DND-41 (cell line): ENCODE results near the gene SIGLEC1.

Source experiments
- ATAC-seq: fragments of 200-7000 bp; cut with Tn5 transposase; 3 replicates; pipeline ENCODE4 v1.9.1; 2021; ENCODE audit warnings: low read depth; ENCODE audit not compliant: insufficient read depth
- DNase-seq: peaks from one replicate; pipeline ENCODE4 v3.0.0-alpha.2; 2020
- H2AFZ ChIP-seq: 2 replicates; pipeline ENCODE4 v1.6.0; 2012; ENCODE audit warnings: low read depth, low read length
- H3K27ac ChIP-seq: 2 replicates; pipeline ENCODE4 v1.5.1; 2012; ENCODE audit warnings: low read length, inconsistent platforms
- H3K27me3 ChIP-seq: fragments of 200-600 bp; sonication (generic); 2 replicates; pipeline ENCODE4 v1.6.0; 2012; ENCODE audit warnings: low read length, mild to moderate bottlenecking, inconsistent platforms; ENCODE audit not compliant: insufficient read depth, poor library complexity
- H3K36me3 ChIP-seq: 2 replicates; pipeline ENCODE4 v1.5.1; 2012; ENCODE audit warnings: low read length, inconsistent platforms; ENCODE audit not compliant: insufficient read depth
- H3K4me1 ChIP-seq: 2 replicates; pipeline ENCODE4 v1.5.1; 2012; ENCODE audit warnings: mild to moderate bottlenecking, low read length; ENCODE audit not compliant: insufficient read depth
- H3K4me2 ChIP-seq: 2 replicates; pipeline ENCODE4 v1.6.0; 2012; ENCODE audit warnings: mild to moderate bottlenecking, moderate library complexity, low read length, inconsistent platforms; ENCODE audit not compliant: insufficient read depth
- H3K4me3 ChIP-seq, 2 experiments: fragments of 200-600 bp in 1 of 2; shearing (Covaris generic) in 1 of 2; 2 replicates each; pipeline ENCODE4 v1.5.1; 2012 to 2016; ENCODE audit warnings: inconsistent platforms in 2 of 2, low read length in 2 of 2, mild to moderate bottlenecking in 2 of 2, low read depth in 1 of 2, moderate library complexity in 1 of 2
- H3K79me2 ChIP-seq: 2 replicates; pipeline ENCODE4 v1.6.0; 2012; ENCODE audit warnings: low read length, inconsistent platforms; ENCODE audit not compliant: insufficient read depth
- H3K9ac ChIP-seq: 2 replicates; pipeline ENCODE4 v1.6.0; 2012; ENCODE audit warnings: low read depth, mild to moderate bottlenecking, inconsistent platforms, low read length, moderate library complexity
- H3K9me3 ChIP-seq: 2 replicates; pipeline ENCODE4 v1.5.1; 2012; ENCODE audit warnings: low read length, moderate library complexity, mild to moderate bottlenecking, inconsistent platforms; ENCODE audit not compliant: insufficient read depth, severe bottlenecking
- H4K20me1 ChIP-seq: 2 replicates; pipeline ENCODE4 v1.6.0; 2012; ENCODE audit warnings: low read length; ENCODE audit not compliant: insufficient read depth
- EZH2 ChIP-seq: IDR thresholded peaks from 3 replicates; pipeline ENCODE4 v1.6.1; 2012; ENCODE audit warnings: borderline replicate concordance, low read depth, mild to moderate bottlenecking, moderate library complexity, low read length, inconsistent platforms; ENCODE audit not compliant: severe bottlenecking
- TF ChIP-seq, protein P1 (sequence below): IDR thresholded peaks from 2 replicates; pipeline ENCODE4 v1.5.1; 2012; ENCODE audit warnings: borderline replicate concordance, low read length, moderate library complexity, mild to moderate bottlenecking; ENCODE audit not compliant: poor library complexity, severe bottlenecking; ENCODE audit errors: extremely low read depth

Gene SIGLEC1

DNA sequence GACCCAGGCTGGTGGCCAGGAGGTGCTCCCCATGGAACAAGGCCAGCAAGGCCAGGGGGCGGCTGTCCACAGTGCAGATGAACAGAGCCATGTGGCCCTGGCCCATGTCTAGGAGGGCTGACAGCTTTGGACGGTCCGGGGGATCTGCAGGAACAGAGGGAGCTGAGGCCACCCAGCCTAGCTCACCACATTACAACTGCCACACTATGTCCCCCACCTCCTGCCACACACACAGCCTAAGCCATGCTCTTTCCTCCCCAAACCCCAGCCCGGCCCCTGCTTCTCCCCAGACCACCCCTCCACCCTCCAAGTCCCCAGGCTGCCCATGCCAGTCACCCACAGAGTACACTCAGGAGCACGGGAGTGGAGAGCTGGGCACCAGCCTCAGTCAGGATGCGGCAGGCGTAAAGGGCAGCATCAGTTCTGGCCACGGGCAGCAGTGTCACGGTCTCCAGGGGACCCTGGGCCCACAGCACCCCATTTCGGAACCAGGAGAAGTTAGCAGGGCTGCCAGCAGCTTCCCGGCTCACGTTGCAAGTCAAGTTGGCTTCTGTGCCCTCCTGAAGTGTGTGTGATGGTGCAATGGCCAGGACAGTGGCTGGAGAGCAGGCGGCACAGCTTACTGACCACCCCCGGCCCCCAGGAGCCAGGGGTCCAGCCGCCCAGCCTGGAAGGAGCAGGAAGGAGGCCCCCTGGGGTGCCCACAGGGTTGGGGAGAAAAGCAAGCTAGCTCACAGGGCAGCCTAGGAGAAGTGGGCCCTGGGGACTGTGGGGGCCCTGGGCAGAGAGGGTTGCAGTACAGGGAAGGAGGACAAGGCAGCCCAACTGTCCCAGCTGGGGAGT, 15.4 kb downstream of the SIGLEC1 start:
- Histone ChIP-seq H3K79me2 (no peaks in the 10 kb centered on the region), H3K4me3 (no peak overlapping the region), H4K20me1 (no peaks in the 10 kb centered on the region; the same call in none of the 2 replicates), H3K9me3 (no peaks in the 10 kb centered on the region), H3K4me2 (no peak overlapping the region), H3K4me1 (no peaks in the 10 kb centered on the region), H3K27me3 (no peaks in the 10 kb centered on the region), H2AFZ (no peak overlapping the region), H3K9ac (no peak overlapping the region), H3K36me3 (no peaks in the 10 kb centered on the region), H3K27ac (no peak overlapping the region)
- TF ChIP-seq, protein P1, sequence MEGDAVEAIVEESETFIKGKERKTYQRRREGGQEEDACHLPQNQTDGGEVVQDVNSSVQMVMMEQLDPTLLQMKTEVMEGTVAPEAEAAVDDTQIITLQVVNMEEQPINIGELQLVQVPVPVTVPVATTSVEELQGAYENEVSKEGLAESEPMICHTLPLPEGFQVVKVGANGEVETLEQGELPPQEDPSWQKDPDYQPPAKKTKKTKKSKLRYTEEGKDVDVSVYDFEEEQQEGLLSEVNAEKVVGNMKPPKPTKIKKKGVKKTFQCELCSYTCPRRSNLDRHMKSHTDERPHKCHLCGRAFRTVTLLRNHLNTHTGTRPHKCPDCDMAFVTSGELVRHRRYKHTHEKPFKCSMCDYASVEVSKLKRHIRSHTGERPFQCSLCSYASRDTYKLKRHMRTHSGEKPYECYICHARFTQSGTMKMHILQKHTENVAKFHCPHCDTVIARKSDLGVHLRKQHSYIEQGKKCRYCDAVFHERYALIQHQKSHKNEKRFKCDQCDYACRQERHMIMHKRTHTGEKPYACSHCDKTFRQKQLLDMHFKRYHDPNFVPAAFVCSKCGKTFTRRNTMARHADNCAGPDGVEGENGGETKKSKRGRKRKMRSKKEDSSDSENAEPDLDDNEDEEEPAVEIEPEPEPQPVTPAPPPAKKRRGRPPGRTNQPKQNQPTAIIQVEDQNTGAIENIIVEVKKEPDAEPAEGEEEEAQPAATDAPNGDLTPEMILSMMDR = no peak
- TF ChIP-seq EZH2 = no peak
- ATAC-seq (no peak), DNase-seq (no peak)

DNA sequence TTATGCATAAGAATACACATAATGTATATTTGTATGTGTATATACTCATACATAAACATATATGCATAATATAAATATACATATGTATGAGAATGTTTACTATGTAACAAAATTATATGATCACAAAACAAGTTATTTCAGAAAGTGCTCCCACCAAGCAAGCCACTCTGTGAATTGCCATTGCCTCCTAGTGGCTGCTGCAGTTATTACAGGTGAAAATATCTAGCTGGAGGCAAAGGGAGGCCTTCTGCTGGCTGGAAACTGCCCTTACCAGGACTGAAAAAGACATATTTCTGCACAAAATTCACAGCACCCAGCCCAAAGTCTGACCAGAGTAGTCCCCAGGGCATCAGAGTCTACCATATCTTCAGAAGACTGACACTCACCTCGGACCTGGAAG, 16.2 kb downstream of the SIGLEC1 start:
- DNase-seq = no peak
- Histone ChIP-seq H4K20me1 (no peaks in the 10 kb centered on the region; the same call in none of the 2 replicates), H3K9ac (no peak overlapping the region), H3K4me1 (no peaks in the 10 kb centered on the region), H3K27ac (no peak overlapping the region), H3K4me3 (no peak overlapping the region), H3K4me2 (no peak overlapping the region), H2AFZ (no peak overlapping the region), H3K79me2 (no peaks in the 10 kb centered on the region), H3K9me3 (no peaks in the 10 kb centered on the region), H3K27me3 (no peaks in the 10 kb centered on the region), H3K36me3 (no peaks in the 10 kb centered on the region)
- TF ChIP-seq, protein P1 = peak; percentile 64
- TF ChIP-seq EZH2 = no peak
- no peak for ATAC-seq

DNA sequence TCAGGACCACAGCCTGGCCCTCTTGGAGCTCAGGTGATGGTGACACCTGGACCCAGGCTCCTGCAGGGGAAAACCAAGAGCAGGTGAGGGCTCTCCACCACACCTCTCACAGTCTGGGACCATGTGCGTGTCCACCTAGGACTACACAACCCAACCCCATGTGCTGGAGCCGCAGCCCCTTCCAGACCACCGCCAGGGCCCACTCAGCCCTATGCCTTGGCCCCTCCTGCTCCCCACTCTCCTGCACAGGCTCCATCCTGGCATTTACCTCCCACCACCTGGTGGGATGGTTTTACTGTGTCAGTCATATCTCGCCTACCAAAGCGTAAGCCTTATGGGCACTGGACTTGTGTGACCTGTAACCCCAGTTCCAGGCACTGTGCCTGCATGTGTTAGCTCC, 17.5 kb downstream of the SIGLEC1 start:
- no peaks in the 10 kb centered on the region for H3K27me3 ChIP-seq
- H3K4me3 ChIP-seq = no peak overlapping the region
- no peaks in the 10 kb centered on the region for H3K79me2 ChIP-seq
- H3K9ac ChIP-seq = no peak overlapping the region
- no peaks in the 10 kb centered on the region; the same call in none of the 2 replicates for H4K20me1 ChIP-seq
- no peak for DNase-seq
- no peak for TF ChIP-seq EZH2
- TF ChIP-seq, protein P1 = no peak
- ATAC-seq = no peak
- H3K27ac ChIP-seq = no peak overlapping the region
- H2AFZ ChIP-seq = no peak overlapping the region
- H3K36me3 ChIP-seq = no peaks in the 10 kb centered on the region
- no peaks in the 10 kb centered on the region for H3K4me1 ChIP-seq
- no peaks in the 10 kb centered on the region for H3K9me3 ChIP-seq
- H3K4me2 ChIP-seq = no peak overlapping the region
